HL-60/S4 (cell line): ENCODE measurements around the gene GPR143.
"Not testable (repeated sequence)": the region's sequence is repeated elsewhere in the genome, so short reads cannot be mapped to it uniquely, and the experiment has no call there.

Experiments used
- in situ Hi-C: fragments of 300-500 bp; cut with MboI; formaldehyde crosslinking; loops from 2 replicates; pipeline ENCODE4 v1.14.3; 2022; ENCODE audit warnings: low sequenced_read_pairs

Gene GPR143

GRCh38 chrX:9765737-9766097 lies at the start of gene GPR143:
TSS of gene GPR143 (minus strand) at chrX:9765847. CDS start at chrX:9765817, 30 bp downstream.
- in situ Hi-C loops: no loop called here

- in situ Hi-C loops: not testable (repeated sequence)
Observed at GRCh38 chrX:9811086-9811485, 45.4 kb upstream of the GPR143 start.

GRCh38 chrX:9809876-9810275 lies 44.2 kb upstream of the GPR143 start:
- in situ Hi-C loops: not testable (repeated sequence)

GRCh38 chrX:9807355-9808182 lies 41.9 kb upstream of the GPR143 start:
- in situ Hi-C loops: no loop called here

DNA sequence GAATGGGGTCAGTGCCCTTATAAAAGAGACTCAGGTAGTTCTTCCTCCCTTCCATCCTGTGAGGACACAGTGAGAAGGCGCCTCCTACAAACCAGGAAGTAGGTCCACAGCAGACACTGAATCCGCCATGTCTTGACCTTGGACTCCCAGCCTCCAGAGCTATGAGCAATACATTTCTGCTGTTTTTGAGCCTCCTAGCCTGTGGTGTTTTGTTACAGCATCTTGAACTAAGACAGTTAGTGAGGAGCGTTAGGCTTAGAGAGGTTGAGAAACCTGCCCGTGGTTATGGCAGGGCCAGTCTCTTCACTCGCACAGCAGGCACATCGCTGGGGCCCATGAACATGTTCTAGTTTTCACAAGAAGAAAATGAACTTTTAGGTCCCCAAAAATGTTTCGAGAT lies 40.3 kb upstream of the GPR143 start:
- in situ Hi-C loops: no loop called here

GRCh38 chrX:9804444-9804843 lies 38.8 kb upstream of the GPR143 start:
- in situ Hi-C loops: no loop called here

- in situ Hi-C loops: no loop called here
Observed at GRCh38 chrX:9802737-9803136, 37.1 kb upstream of the GPR143 start.

GRCh38 chrX:9797384-9798360 lies 32.0 kb upstream of the GPR143 start:
- in situ Hi-C loops: no loop called here

DNA sequence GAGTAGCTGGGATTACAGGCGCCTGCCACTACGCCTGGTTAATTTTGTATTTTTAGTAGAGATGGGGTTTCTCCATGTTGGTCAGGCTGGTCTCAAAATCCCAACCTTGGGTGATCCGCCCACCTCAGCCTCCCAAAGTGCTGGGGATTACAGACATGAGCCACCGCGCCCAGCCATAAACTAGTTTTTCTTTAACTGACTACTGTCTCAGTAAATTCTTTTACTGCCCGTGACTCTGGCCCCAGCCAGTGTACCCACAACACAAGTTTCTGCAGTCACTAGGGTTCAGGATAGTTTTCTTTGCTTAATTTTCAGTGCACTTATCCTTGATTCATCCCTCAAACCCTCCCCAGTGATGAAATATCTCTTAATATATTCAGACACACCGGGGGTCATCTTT lies 28.8 kb upstream of the GPR143 start:
- in situ Hi-C loops: no loop called here

DNA sequence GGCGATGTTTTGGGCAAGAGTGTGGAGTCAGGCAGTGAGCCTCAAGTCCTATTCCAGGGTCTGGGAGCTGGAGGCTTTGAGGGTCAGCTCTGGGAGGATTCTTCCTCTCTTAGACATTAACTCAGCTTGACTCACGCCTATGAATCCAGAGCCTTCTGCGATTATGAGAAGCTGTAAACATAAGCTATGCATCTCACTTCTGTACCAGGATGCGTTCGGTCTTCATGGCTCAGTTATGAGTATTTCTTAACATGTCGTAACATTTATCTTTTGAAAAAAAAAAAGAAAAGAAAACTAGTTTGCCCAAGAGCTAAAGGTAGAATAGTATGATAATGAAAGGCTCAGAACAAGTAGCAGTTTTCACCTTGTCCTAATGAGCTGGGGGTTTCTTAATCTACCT lies 25.2 kb upstream of the GPR143 start:
- in situ Hi-C loops: no loop called here

- in situ Hi-C loops: no loop called here
Observed at GRCh38 chrX:9789555-9789954, 23.9 kb upstream of the GPR143 start.

DNA sequence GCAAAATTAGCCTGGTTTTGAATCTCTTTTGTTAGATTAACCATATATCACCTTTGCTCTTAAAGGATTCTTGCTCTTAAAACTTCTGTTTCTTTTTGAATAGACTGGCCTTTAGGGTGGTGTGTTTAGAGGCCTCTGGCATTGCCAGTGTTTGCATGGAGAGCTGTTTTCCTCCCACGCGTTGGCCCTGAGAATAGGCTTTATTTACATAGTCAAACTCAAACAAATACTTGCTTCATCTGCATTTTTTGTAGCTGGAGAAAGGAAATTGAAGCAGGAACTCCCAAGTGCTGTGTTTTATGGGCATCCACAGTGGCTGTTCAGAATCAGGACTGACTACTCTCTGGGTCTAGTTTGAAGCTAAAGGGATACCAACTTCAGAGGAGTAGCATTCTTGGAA lies 23.3 kb upstream of the GPR143 start:
- in situ Hi-C loops: no loop called here

DNA sequence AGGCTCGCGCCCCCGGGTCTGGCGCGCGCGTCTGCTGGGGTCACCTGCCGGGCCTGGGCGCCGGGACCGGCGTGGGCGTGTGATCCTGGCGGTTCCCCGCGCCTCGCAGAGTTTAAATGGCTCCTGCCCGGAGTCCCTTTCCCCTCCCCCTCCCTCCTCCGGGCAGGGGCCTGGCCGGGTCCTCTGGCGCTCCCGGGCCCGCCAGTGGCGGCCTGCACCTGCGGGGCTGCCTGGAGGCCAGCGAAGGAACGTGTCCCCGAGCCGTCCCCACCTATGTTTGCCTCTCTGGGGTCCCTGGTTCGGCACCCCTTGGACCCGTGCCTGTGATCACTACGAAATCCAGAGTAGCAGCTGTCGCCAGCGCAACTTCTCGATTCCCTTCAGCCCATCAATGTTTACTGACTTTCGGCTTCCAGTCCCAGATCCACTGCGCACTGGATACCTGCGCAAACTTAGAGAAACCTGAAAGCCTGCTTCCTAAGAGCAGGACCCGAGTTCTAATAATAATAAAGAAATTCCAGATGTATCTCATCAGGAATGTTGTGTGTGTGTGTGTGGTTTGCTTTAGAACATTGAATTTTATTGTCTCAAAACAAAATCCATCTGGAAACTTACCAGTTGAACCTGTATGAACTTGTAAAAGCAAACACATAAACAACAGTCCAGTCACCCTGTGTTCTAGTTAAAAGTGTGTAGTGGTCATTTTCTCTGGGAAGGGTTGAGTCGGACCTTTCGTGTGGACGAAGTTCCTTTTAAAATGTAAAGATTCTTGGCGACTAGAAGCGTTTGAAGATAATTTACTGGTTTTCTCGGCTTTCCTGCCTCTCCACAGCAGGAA lies 21.4 kb upstream of the GPR143 start:
- in situ Hi-C loops: no loop called here

- in situ Hi-C loops: no loop called here
Observed at GRCh38 chrX:9785944-9786797, 20.5 kb upstream of the GPR143 start, which contains the start of gene SHROOM2. TSS of gene SHROOM2 (plus strand) at chrX:9786429. CDS start at chrX:9786546, 117 bp downstream.

DNA sequence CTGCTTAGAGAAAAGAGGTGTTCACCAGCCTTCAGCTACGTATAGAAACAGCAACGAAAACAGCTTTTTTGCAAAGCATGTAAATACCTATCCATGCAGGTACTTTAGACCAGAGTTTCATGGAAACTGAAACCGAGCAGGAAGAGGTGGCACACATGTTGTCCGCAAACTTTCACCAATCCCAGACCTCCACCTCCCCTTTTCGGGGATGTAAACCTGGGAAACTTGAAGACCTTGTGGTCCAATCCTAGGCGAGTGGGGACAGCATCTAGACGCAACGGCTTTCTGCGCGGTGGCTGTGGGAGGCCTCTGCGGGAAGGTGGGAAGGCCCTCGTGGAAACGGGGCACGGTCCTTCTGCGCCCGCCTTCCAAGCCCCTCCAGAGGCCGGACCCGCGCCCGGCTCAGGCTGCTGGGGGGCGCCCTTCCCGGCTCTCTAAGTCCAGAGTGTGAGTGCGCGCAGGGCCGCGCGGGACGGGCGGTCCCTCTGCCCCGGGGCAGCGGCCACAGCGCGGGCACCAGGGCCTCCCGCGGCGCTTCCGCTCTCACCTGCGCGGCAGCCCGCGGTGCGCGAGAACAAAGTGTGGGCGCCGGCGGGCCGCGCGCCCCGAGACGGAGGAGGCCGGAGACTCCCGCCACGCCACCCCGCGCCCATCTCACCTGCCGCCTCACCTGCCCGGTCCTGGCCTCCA lies 19.8 kb upstream of the GPR143 start:
- in situ Hi-C loops: no loop called here

DNA sequence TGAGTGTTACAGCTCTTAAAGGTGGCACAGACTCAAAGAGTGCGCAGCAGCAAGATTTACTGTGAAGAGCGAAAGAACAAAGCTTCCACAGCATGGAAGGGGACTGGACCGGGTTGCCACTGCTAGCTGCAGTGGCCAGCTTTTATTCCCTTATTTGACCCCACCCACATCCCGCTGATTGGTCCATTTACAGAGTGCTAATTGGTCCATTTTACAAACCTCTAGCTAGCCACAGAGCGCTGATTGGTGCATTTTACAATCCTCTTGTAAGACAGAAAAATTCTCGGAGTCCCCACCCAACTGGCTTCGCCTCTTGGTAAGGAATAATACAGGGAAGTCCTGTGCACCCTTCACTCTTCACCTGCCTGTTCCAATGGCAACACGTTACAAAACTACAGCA lies 18.7 kb upstream of the GPR143 start:
- in situ Hi-C loops: no loop called here

DNA sequence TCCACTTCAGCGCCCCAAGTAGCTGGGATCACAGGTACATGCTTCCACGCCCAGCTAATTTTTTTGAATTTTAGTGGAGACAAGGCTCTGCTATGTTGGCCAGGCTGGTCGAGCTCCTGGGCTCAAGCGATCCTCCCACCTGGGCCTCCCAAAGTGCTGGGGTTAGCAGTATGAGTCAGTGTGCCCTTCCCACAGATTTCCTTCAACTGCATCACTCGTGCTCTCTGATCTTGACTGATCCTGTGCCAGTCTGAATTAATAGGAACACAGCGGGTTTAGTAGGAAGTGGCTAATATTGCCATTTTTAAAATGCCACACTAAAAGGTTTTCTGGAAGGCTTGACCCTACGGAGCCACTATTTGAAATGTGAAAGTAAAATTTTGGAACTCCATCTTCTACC lies 16.3 kb upstream of the GPR143 start:
- in situ Hi-C loops: no loop called here

DNA sequence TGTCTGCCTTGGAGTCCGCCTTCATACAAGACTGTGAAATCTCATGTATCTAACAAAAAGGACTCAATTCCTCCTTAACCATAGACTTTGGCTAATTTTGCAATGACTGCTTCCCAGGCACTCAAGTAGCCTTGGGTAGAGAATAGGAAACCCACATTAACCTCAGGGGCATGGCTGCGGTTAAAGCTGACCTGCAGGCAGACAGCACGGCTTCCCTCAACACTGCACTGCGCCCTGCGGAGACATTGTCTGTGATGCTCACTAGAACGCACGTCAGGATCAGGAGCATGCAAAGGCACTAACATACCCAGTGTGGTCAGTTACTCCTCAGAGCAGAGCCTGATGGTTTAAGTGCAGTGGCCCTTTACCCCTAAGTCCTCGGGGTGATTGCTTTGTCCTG lies 10.3 kb upstream of the GPR143 start:
- in situ Hi-C loops: no loop called here

DNA sequence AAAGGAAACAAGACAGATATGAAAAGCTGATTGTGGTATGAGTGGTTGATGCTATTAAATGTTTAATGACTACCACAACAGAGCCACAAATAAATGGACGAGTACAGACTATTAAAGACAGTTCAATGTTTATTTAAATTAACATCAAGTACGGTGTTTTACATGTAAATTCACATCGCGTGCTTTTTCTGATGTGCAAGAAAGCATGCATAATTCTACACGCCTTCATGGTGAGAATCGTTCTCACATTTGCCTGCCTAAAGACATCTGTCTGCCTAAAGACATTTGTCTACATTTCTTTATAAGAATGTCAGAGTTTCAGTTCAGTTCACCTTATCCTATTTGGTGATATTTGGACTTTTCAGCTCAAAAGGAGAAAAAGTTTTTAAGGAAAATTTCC lies 7.3 kb upstream of the GPR143 start:
- in situ Hi-C loops: no loop called here
